ENCODE measurements around the gene AGAP1.

The AGAP1 gene

DNA sequence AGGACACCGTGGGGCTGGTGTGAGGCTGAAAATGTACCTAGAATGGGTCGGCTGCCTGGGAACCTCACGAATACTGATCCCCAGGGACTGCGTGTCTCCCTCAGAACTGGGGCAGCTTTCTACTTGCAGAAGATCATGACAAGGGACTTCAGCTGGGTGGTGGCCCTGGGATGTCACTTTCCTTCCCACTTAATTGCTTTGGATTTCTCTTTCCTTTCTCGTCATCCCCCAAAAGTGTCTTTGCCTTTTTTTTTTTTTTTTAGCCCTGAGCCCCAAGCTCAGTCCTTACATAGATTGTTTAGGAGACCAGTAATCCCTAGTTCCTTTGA lies 395.4 kb downstream of the AGAP1 start:
- no peak overlapping the region for H3K4me3 ChIP-seq (ENCODE audit: low read depth, low read length)
- TF ChIP-seq, protein P1, sequence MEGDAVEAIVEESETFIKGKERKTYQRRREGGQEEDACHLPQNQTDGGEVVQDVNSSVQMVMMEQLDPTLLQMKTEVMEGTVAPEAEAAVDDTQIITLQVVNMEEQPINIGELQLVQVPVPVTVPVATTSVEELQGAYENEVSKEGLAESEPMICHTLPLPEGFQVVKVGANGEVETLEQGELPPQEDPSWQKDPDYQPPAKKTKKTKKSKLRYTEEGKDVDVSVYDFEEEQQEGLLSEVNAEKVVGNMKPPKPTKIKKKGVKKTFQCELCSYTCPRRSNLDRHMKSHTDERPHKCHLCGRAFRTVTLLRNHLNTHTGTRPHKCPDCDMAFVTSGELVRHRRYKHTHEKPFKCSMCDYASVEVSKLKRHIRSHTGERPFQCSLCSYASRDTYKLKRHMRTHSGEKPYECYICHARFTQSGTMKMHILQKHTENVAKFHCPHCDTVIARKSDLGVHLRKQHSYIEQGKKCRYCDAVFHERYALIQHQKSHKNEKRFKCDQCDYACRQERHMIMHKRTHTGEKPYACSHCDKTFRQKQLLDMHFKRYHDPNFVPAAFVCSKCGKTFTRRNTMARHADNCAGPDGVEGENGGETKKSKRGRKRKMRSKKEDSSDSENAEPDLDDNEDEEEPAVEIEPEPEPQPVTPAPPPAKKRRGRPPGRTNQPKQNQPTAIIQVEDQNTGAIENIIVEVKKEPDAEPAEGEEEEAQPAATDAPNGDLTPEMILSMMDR (IDR thresholded peaks at IDR 0.05; ENCODE audit: low read depth, low read length, missing control alignments), result no peak
- no peak for DNase-seq (ENCODE audit: low read depth)

DNA sequence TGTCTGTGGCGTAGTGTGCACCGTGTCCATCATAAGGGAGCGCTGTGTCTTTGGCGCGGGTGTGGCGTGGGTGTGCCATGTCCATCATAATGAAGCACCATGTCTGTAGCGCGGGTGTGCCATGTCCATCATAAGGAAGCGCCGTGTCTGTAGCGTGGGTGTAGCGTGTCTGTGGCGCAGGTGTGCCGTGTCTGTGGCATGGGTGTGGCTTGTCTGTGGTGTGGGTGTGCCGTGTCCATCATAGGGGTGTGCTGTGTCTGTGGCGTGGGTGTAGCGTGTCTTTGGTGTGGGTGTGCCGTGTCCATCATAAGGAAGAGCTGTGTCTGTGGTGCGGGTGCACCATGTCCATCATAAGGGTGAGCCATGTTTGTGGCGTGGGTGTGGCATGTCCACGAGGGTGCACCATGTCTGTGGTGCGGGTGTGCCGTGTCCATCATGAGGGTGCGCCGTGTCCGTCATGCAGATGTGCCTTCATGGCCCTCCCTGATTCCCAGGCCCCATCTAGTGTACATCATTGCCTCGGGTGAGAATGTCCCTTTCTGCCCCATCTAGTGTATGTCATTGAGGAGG lies 399.4 kb downstream of the AGAP1 start:
- DNase-seq (ENCODE audit: low read depth), result no peak
- TF ChIP-seq, protein P1 (IDR thresholded peaks at IDR 0.05; ENCODE audit: low read depth, low read length, missing control alignments), result no peak
- H3K4me3 ChIP-seq (ENCODE audit: low read depth, low read length), result no peak overlapping the region

DNA sequence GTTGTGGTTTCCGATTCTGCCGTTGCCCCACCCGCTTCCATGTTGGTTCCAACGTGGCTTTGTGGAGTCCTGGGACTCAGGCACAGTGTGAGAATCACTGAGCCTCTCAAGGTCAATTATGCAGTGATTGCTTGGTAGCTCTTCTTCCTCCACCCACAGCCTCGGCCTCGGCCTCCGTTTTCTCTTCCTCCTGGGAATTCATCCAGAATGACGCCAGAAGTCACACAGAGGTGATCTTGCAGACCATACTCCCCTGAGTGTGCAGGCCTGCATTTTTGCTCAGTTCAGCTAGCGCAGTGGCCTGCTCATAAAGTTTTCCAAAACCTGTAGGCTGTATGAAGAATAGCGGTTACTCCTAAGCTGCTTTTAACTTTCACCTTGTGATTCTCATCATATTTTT lies 401.0 kb downstream of the AGAP1 start:
- DNase-seq (ENCODE audit: low read depth), result no peak
- TF ChIP-seq, protein P1 (IDR thresholded peaks at IDR 0.05; ENCODE audit: low read depth, low read length, missing control alignments), result no peak
- H3K4me3 ChIP-seq (ENCODE audit: low read depth, low read length), result no peak overlapping the region

DNA sequence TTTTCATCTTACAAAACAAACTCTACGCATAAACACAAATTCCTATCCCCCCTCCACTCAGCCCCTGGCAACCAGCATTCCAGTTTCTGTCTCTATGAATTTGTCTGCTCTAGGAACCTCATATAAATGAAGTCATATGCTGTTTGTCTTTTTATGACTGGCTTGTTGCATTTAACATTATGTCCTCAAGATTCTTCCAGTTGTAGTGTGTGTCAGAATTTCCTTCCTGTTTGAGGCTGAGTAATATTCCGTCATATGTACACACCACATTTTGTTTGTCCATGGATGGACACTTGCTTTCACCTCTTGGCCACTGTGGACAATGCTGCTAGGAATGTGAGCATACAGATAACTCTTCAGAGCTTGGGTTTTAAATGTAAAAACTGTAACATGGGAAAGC lies 402.2 kb downstream of the AGAP1 start:
- DNase-seq (ENCODE audit: low read depth), result no peak
- TF ChIP-seq, protein P1 (IDR thresholded peaks at IDR 0.05; ENCODE audit: low read depth, low read length, missing control alignments), result no peak
- no peak overlapping the region for H3K4me3 ChIP-seq (ENCODE audit: low read depth, low read length)

DNA sequence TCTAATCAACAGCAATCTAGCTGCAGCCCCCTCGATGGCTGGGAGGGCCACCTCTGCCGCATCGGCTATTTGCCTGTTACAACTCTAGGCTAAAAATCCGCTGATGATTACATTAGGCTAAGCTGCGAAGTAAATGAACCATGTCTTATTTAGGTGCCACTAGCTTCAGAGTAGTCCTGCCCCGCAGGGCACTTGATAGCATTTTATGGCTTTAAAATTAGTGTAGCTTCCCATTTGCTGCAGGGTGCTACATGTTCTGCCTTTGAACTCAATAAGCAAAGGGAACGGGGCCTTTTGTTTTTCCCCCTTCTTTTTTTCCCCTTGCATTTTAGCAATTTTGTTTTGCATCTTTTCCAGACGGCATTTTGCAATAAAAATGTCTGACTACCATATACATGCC lies 404.1 kb downstream of the AGAP1 start:
- TF ChIP-seq, protein P1 (IDR thresholded peaks at IDR 0.05; ENCODE audit: low read depth, low read length, missing control alignments), result no peak
- H3K4me3 ChIP-seq (ENCODE audit: low read depth, low read length), result no peak overlapping the region
- no peak for DNase-seq (ENCODE audit: low read depth)

DNA sequence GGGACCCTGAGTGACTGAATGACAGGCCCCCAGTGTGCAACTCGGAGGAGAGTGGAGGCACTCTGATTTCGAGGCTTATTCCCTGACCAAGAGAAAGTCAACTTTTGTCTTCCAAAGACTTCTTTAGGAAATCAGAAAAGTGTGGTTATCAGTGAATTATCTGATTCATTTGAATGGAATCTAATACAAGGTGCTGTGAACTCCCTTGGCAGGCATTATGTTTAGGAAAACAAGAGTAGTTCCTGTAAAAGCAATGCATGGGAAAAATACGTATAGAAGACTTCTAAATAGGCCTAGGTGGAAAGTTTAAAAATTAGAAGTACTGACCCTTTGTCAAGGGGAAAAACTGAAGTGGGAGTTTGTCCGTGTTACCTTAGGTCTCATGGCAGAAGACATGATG lies 404.9 kb downstream of the AGAP1 start:
- TF ChIP-seq, protein P1 (IDR thresholded peaks at IDR 0.05; ENCODE audit: low read depth, low read length, missing control alignments), result no peak
- DNase-seq (ENCODE audit: low read depth), result no peak
- H3K4me3 ChIP-seq (ENCODE audit: low read depth, low read length), result no peak overlapping the region

DNA sequence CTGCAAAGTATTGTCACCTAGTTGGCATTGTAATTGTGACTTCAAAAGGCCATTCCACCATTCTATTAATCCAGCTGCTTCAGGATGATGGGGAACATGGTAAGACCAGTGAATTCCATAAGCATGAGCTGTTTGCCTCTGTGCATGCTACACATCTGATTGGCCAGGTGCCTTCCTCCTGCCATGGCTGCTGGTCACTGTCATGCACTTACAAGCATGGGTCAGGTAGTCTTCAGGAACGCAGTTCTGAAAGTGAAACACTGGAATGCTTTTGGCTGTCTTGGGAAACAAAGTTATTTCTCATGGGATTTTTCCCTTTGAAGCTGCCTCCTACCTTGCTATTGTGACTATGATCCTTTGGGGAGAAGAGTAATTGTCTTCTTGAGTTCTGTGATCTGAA lies 406.8 kb downstream of the AGAP1 start:
- no peak for DNase-seq (ENCODE audit: low read depth)
- H3K4me3 ChIP-seq (ENCODE audit: low read depth, low read length), result no peak overlapping the region
- TF ChIP-seq, protein P1 (IDR thresholded peaks at IDR 0.05; ENCODE audit: low read depth, low read length, missing control alignments), result no peak

All from GM12864 (cell line).